Mucosa of gallbladder (tissue), 1 donor: ENCODE results near the gene SPATA31C1. TPM values are rescaled to one million over a fixed set of nuclear protein-coding genes. Genes with fewer than 3 reads are reported as not detected.
A peak's percentile ranks its signal among the peaks of the same experiment; 100 is the strongest.
"Not testable (repeated sequence)": the region's sequence is repeated elsewhere in the genome, so short reads cannot be mapped to it uniquely, and the experiment has no call there.

Experiments
- DNase-seq: peaks from one replicate; pipeline ENCODE4 v3.0.0-alpha.2; 2020; ENCODE audit warnings: low spot score
- total RNA-seq: library from RNA; stranded (reverse); gene quantifications from one replicate; pipeline ENCODE4 v1.2.1, GENCODE V29; 2021
- donor health status: DM: no; HTN: no; CAD: no.

Gene SPATA31C1
- total RNA-seq, 1 donor from 2014 or later: not detected

DNA sequence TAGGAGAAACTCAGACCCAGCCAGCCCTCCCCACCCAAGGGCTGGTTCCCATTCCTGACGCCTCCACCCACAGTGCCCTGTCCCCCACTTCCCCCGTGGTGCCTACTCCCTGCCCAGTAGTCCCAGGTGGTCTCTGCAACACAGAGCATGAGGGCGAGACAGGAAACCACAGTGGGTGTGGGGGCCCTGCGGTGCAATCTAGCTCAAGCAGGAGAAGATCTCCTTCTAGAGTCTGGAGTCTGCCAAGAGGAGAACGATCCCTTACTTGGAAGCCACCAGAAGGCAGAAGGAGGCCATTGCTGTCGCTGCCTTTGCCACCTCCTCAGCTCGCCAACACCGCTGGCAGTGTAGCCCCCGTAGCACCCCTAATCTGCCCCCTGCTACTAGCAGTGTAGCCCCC is 20.2 kb downstream of the SPATA31C1 start:
- DNase-seq: not testable (repeated sequence)

- DNase-seq: not testable (repeated sequence)
Observed at GRCh38 chr9:87938336-87938735, 20.6 kb downstream of the SPATA31C1 start.

DNA sequence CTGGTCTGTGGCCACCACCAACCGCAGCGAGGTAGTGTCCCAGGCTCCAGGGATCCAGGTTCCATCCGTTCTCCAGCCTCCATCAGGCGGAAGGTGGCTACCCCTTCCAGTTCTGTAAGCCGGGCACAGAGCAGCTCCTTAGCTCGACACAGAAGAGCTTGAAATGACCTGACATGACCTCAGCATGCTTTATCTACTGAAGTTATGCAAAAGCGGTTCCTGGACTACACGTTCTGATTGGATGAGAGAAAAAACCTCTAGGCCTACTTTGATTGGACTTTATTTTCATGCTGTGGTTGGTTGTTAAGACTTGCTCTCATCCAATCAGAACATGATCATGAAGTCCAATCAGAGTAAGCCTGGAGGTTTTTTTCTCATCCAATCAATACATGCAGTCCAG is 21.3 kb downstream of the SPATA31C1 start:
- not testable (repeated sequence) for DNase-seq

- no peak for DNase-seq
Observed at GRCh38 chr9:87944096-87944495, 26.3 kb downstream of the SPATA31C1 start.

- DNase-seq: no peak
Observed at GRCh38 chr9:87944682-87945081, 26.9 kb downstream of the SPATA31C1 start.

- no peak for DNase-seq
Observed at GRCh38 chr9:87950296-87950695, 32.5 kb downstream of the SPATA31C1 start.

DNA sequence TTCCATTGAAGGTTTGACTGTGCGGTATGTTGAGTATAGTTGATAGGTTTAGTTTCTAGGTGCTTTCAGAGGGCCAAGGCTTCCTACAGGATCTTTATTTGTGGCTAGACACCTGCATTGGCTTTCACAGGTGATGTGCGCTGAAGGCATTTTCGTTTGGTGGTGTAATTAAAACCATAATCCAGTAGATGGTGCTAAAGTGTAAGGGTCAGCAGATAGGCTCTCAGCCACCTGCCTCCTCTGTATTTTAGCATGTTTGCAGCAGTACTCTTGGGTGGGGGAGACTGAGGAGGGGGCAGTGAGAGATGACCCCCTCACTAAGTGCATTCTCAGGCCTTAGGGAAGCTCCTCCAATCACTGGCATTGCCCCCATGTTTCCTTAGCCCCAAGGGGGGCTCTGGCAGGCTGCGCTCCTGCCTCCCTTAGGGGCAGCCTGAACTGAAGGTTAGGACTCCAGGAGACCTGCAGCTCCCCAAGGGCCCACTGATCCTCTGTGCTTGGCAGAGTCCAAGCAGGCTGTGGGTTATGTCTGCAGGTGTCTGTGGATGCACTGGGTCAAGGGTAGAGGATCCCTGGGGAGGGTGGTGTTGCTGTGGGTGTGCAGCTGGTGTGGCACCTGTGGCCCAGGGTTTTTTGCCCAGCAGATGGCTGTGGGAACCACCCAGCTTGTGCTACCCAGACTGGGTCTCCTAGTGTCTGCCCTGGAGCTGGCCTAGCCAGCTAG is 33.2 kb downstream of the SPATA31C1 start:
- no peak for DNase-seq

DNA sequence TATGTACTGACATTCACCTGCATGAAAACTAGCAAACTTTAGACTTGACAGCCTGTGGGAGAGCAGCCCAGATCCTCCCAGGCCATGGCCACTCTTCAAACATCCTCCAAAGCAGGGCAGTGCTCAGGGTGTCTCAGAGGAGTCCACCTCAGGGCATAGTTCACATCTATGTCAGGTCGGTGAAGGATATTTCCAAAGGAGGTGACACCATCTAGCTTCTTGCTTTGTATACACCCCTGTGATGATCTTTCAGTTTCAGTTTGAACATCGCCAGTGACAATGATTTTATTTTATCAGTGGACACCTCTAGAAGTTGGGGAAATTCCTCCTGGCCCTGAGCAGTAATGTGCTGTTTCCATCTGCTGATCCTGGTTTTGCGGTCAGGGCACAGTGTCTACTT is 36.5 kb downstream of the SPATA31C1 start:
- no peak for DNase-seq

GRCh38 chr9:87957839-87958238 is 40.1 kb downstream of the SPATA31C1 start:
- no peak for DNase-seq

DNA sequence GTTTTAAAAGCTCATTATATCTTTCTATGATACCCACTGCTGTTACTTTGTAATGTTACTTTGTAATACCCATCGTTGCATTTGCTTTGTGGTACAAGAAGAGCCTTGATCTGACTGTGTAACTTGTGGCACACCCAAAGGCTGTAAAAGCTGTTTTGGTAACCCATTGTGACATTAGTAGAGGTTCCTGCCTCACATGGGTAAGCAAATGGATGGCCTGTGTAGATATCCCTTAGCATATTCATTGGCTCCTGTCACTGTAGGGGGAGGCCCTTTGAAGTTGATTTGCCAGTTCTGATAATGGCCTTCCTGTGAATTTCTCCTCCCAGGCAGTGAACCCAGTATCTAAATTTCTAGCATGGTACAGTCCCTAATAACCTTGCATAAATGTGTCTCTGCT is 40.8 kb downstream of the SPATA31C1 start:
- DNase-seq: no peak

- DNase-seq: peak; percentile 57
Observed at GRCh38 chr9:87959916-87960581, 42.3 kb downstream of the SPATA31C1 start.

- no peak for DNase-seq
Observed at GRCh38 chr9:87963770-87964169, 46.0 kb downstream of the SPATA31C1 start.

DNA sequence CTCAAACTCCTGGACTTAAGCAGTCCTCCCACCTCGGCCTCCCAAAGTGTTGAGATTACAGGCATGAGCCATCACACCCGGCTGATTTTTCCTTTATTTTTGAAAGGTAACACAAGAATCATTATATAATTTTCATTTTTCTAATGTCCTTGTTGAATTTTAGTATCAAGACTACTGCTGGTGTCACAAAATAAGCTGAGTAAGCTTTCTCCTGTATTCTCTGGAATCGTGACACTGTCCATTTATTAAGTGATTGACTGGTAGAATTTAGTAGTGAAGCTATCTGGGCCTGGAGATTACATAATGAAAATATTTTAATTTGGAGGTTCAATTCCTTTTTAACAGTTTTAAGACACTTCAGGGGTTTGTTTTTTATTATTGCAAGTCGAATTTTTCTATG is 47.1 kb downstream of the SPATA31C1 start:
- DNase-seq: no peak

DNA sequence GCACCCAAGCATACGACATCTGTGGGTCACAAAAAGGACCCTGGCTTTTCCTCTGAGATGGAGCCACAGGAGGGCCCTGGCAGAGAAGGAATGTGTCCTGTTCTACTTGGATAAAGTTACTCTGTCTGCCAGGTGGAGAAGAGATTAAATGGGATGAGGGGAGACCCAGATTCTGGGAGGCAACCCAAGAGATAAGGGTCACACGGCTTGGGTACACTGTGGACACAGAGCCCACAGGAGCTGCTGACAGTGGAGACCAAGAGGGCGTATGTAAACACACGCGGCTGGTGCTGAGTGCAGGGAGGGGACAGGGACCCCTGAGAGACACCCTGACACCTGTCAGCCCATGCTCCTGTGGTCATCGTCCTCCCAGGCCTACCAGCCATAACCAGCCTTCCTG is 50.4 kb downstream of the SPATA31C1 start:
- no peak for DNase-seq

DNA sequence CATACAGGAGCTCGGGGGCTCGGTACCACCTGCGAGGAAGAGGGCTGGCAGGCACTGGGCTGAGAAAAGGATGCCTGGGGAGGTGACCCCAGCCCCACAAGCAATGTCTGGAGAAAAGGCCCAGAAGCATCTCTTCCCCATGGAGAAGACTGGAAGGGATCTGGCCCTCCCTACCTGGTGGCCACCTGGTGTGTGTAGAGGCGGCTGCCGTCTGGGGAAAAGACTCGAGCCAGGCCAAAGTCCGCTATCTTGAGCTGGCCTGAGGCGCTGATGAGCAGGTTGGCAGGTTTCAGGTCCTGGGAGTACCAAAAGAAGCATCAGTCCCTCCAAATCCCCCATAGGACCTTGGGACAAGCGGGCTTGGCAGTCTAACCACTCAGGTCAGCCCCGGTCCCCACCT is 52.8 kb downstream of the SPATA31C1 start:
- DNase-seq: no peak

GRCh38 chr9:87973122-87973521 is 55.4 kb downstream of the SPATA31C1 start:
- DNase-seq: no peak

Other genes starting within 250 kb of the SPATA31C1 start
- gene CTSL, start 191.8 kb upstream of the SPATA31C1 start, total RNA-seq: 107 TPM
- not detected for gene SPATA31E1, start 35.1 kb upstream of the SPATA31C1 start, total RNA-seq
- gene CDK20, start 56.6 kb downstream of the SPATA31C1 start, total RNA-seq: 17.2 TPM
- not detected for gene SPATA31C2, start 220.5 kb downstream of the SPATA31C1 start, total RNA-seq